Rectal smooth muscle tissue (tissue), 1 donor: ENCODE measurements around the gene APOM.

Experiments
- H3K27ac ChIP-seq: one replicate; pipeline ENCODE4 v1.7.0; 2013; ENCODE audit warnings: low read depth, low read length, inconsistent platforms
- H3K27me3 ChIP-seq: one replicate; pipeline ENCODE4 v1.7.0; 2013; ENCODE audit warnings: low read length; ENCODE audit not compliant: control insufficient read depth, insufficient read depth
- H3K36me3 ChIP-seq: one replicate; pipeline ENCODE4 v1.7.0; 2013; ENCODE audit warnings: low read length; ENCODE audit not compliant: control insufficient read depth, insufficient read depth
- H3K4me1 ChIP-seq: one replicate; pipeline ENCODE4 v1.7.0; 2013; ENCODE audit warnings: low read length; ENCODE audit not compliant: control insufficient read depth, insufficient read depth
- H3K4me3 ChIP-seq: one replicate; pipeline ENCODE4 v1.7.0; 2013; ENCODE audit warnings: low read length
- H3K9ac ChIP-seq: one replicate; pipeline ENCODE4 v1.7.0; 2013; ENCODE audit warnings: low read length

Gene APOM

GRCh38 chr6:31652925-31653724, 2.6 kb upstream of the APOM start:
- Histone ChIP-seq H3K4me1 (peaks cover 6% of the 10 kb centered on the region), H3K36me3 (peaks cover 20% of the 10 kb centered on the region), H3K9ac (peak overlapping the region; percentile 83), H3K4me3 (peak overlapping the region; percentile 98), H3K27ac (peak overlapping the region; percentile 96), H3K27me3 (no peaks in the 10 kb centered on the region)

DNA sequence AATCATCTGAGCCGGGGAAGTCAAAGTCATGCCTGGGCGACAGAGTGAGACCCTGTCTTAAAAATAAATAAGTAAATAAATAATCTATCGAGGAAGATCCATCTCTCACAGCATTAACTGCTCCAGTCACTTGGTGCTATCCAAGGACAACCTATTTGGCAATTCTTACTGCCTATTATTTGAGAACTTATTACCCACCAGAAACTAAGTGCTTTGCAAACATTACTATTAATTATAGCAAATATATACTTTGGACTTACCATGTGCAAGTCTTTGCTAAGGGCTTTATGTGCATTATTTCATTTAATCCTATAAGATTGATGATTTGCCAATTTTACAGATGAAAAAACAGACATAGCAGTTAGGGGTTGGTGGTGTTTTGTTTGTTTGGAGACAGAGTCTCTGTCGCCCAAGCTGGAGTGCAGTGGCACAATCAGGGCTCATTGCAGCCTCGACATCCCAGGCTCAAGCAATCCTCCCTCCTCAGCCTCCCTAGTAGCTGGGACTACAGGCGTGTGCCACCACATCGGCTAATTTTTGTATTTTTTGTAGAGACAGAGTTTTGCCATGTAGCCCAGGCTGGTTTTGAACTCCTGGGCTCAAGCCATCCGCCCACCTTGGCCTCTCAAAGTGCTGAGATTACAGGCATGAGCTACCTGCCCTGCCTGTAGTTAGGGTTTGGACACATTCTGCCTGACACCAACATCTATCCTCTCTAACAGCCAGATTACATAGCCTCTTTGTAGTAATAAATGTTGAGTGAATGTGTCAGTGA, 933 bp upstream of the APOM start:
- no peak overlapping the region for H3K9ac ChIP-seq
- H3K4me3 ChIP-seq, result no peak overlapping the region
- H3K36me3 ChIP-seq, result peaks cover 8% of the 10 kb centered on the region
- no peaks in the 10 kb centered on the region for H3K27me3 ChIP-seq
- H3K27ac ChIP-seq, result no peak overlapping the region
- peaks cover 19% of the 10 kb centered on the region for H3K4me1 ChIP-seq

DNA sequence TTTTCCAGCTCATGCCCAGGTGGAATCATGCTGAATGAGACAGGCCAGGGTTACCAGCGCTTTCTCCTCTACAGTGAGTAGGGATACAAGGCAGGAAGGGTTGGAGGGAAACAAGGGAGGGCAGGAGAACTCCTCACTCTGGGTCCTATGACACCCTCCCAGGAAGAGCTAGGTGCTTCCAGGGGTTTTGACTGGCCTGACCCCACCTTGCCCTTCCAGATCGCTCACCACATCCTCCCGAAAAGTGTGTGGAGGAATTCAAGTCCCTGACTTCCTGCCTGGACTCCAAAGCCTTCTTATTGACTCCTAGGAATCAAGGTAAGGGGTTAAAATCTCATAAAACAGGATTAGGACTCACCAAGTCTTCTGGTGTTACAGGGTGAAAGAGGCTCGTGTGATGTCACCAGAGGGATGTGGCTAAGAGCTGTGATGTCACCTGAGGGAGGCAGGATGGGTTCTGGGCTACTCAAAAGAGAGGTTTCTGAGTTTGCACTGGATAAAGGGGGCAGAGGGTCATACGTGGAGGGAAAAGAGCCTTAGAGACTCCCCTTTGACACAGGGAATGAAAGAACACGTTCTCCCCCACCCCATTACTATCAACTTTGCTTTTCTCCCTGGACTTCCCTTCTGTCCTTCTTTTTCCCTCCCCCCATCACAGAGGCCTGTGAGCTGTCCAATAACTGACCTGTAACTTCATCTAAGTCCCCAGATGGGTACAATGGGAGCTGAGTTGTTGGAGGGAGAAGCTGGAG, 1.9 kb downstream of the APOM start:
- Histone ChIP-seq H3K36me3 (peaks cover 8% of the 10 kb centered on the region), H3K27me3 (no peaks in the 10 kb centered on the region), H3K9ac (no peak overlapping the region), H3K4me3 (no peak overlapping the region), H3K4me1 (peaks cover 16% of the 10 kb centered on the region), H3K27ac (no peak overlapping the region)

- Histone ChIP-seq H3K9ac (peak overlapping the region; percentile 33), H3K27me3 (no peaks in the 10 kb centered on the region), H3K4me1 (peaks cover 17% of the 10 kb centered on the region), H3K27ac (no peak overlapping the region), H3K4me3 (no peak overlapping the region), H3K36me3 (peaks cover 8% of the 10 kb centered on the region)
These were observed 2.5 kb downstream of the APOM start for GRCh38 chr6:31658158-31658688.

- peaks cover 25% of the 10 kb centered on the region for H3K4me1 ChIP-seq
- H3K36me3 ChIP-seq, result peaks cover 8% of the 10 kb centered on the region
- no peak overlapping the region for H3K9ac ChIP-seq
- H3K4me3 ChIP-seq, result peak overlapping the region; percentile 95
- peak overlapping the region; percentile 89 for H3K27ac ChIP-seq
- H3K27me3 ChIP-seq, result no peaks in the 10 kb centered on the region
These were observed 3.4 kb downstream of the APOM start for GRCh38 chr6:31658983-31659648.

DNA sequence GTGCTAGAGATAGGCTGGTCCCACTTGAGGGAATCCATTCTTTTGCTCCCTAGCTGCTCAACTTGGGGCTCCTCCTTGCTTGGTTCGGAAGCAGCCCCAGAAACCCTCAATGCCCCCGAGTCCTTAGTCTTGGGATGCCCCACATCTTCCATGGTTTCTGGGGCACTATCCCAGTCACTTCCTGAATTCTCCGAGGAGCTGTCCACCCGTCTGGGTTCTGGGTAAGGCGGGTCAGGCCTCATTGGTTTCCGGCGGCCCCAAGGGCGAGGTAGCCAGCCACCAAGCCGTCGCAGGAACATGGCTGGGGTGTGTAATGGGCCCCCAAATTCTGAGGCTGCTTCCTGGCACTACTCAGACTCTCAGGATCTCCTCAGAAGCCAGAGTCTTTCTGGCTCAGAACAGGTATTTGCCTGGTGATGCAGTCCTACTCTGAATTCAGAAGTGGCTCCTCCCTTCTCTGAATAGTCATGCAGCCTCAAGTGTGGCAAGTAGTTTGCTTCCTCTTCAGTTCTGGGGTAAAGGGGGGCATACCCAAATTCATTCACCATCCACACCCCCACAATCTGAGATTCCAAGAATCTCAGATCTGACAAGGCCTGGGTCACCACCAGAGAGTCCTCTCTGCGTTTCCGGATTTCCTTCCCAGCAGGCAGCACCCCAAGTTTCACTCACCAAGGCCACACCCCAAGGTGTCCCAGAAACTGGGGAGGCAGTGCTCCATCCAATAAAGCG, 4.1 kb downstream of the APOM start:
- Histone ChIP-seq H3K4me1 (peaks cover 29% of the 10 kb centered on the region), H3K9ac (peak overlapping the region; percentile 93), H3K36me3 (peaks cover 8% of the 10 kb centered on the region), H3K27me3 (no peaks in the 10 kb centered on the region), H3K4me3 (peak overlapping the region; percentile 95), H3K27ac (peak overlapping the region; percentile 89)

DNA sequence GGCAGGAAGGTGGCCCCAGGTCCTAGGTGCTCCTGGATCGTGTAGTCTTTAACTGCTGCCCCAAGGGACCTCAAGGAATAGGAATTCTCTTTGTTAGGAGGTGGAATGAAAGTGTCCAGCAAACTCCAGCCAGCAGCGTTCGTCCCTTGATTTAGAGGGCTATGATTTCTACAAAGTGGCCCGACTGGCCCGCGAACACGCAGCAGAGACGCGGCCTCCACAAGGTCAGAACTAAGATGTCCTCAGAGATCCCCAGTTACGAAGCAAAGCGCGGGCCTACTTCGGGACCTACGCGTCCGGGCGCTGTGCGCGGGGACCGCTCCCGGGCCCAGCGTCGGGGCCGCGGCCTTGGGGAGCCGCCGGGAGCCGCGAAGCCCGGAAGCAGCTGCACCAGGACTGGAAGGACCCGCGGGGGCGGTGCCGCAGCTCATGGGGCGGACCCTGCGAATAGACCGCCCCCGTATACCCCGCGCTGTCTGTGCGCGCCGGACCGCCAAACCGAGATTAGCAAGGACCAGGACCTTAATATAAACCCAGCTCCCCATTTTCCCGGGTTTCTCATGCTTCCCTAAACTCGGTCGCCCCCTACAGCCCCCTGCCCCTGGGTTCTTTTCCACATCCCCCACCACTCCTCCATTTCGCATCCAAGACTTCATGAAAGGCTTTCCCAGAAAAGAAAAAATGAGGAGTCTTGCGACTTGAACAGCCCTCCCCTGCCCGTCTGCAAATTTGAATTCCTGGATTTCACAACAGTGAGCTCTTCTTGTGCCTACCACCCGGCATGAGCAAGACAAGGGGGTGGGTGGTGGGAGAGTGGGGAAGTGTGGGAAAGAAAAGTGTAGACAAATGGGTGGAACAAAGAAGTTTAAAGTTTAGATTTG, 4.9 kb downstream of the APOM start, which contains the start of gene C6orf47:
TSS of gene C6orf47 (minus strand) at position 398 of the 881 bp plus-strand sequence. CDS start 831 bp downstream, outside the sequence.
- no peaks in the 10 kb centered on the region for H3K27me3 ChIP-seq
- peak within 1 kb of the TSS; percentile 89 for H3K27ac ChIP-seq
- peaks cover 29% of the 10 kb centered on the region for H3K4me1 ChIP-seq
- peaks cover 8% of the 10 kb centered on the region for H3K36me3 ChIP-seq
- H3K4me3 ChIP-seq, result peak within 1 kb of the TSS; percentile 95
- peak within 1 kb of the TSS; percentile 93 for H3K9ac ChIP-seq

- Histone ChIP-seq H3K4me1 (peaks cover 29% of the 10 kb centered on the region), H3K9ac (no peak overlapping the region), H3K27me3 (no peaks in the 10 kb centered on the region), H3K27ac (peak overlapping the region; percentile 89), H3K36me3 (peaks cover 6% of the 10 kb centered on the region), H3K4me3 (peak overlapping the region; percentile 95)
These were observed 5.8 kb downstream of the APOM start for GRCh38 chr6:31661262-31662123.

- H3K4me1 ChIP-seq, result peaks cover 34% of the 10 kb centered on the region
- no peaks in the 10 kb centered on the region for H3K27me3 ChIP-seq
- no peak overlapping the region for H3K4me3 ChIP-seq
- H3K27ac ChIP-seq, result no peak overlapping the region
- H3K9ac ChIP-seq, result no peak overlapping the region
- peaks cover 3% of the 10 kb centered on the region for H3K36me3 ChIP-seq
These were observed 6.5 kb downstream of the APOM start for GRCh38 chr6:31662124-31662723.
